Subcutaneous abdominal adipose tissue (tissue), 5 donors: Measurements from ENCODE around the gene SBK2.
"Not testable (repeated sequence)": the region's sequence is repeated elsewhere in the genome, so short reads cannot be mapped to it uniquely, and the experiment has no call there.

Experiments
- H3K27ac ChIP-seq: one replicate; pipeline ENCODE4 v1.7.0; 2013; ENCODE audit warnings: low read depth, mild to moderate bottlenecking, inconsistent platforms, low read length, moderate library complexity
- H3K27me3 ChIP-seq, 5 donors: one replicate each; pipeline ENCODE4 v1.7.0; 2013; ENCODE audit warnings: low read length in 5 of 5, inconsistent platforms in 1 of 5; ENCODE audit not compliant: control insufficient read depth in 5 of 5, insufficient read depth in 4 of 5
- H3K36me3 ChIP-seq, 5 donors: one replicate each; pipeline ENCODE4 v1.7.0; 2013; ENCODE audit warnings: low read length in 5 of 5; ENCODE audit not compliant: control insufficient read depth in 5 of 5, insufficient read depth in 5 of 5
- H3K4me1 ChIP-seq, 5 donors: one replicate each; pipeline ENCODE4 v1.7.0; 2013; ENCODE audit warnings: low read length in 5 of 5, mild to moderate bottlenecking in 3 of 5, moderate library complexity in 1 of 5; ENCODE audit not compliant: control insufficient read depth in 5 of 5, insufficient read depth in 5 of 5
- H3K4me3 ChIP-seq, 5 donors: one replicate each; pipeline ENCODE4 v1.7.0; 2013; ENCODE audit warnings: low read length in 5 of 5, low read depth in 1 of 5
- H3K9ac ChIP-seq, 5 donors: one replicate each; pipeline ENCODE4 v1.7.0; 2013; ENCODE audit warnings: low read length in 5 of 5, mild to moderate bottlenecking in 4 of 5, moderate library complexity in 3 of 5
- H3K9me3 ChIP-seq, 5 donors: one replicate each; pipeline ENCODE4 v1.7.0; 2013; ENCODE audit warnings: low read length in 5 of 5; ENCODE audit not compliant: control insufficient read depth in 5 of 5
- donor health status: healthy.
- donor health status: healthy.
- donor health status: healthy.
- donor health status: healthy.
- donor health status: healthy.

The SBK2 gene

DNA sequence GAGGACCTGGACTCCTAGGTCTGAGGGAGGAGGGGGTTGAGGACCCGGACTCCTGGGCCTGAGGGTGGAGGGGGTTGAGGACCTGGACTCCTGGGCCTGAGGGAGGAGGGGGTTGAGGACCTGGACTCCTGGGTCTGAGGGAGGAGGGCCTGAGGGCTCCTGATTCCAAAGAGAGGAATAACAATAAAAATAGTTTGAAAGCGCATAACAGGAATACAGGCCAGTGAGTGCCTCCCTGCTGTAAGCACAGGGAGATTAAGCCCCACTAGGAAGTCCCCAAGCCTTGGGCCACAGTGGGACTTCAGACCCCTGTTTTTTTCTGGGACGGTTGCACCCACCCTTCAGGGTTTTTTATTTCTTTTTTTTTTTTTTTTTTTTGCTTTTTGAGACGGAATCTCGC lies 1.2 kb upstream of the SBK2 start:
- H3K4me1 ChIP-seq = peaks cover 0 to 6% (median 0%) of the 10 kb centered on the region in 5 donors
- no peak overlapping the region for H3K4me3 ChIP-seq
- no peak overlapping the region for H3K27ac ChIP-seq
- H3K27me3 ChIP-seq = peaks cover 0 to 2% (median 0%) of the 10 kb centered on the region in 5 donors
- H3K36me3 ChIP-seq = no peaks in the 10 kb centered on the region
- H3K9me3 ChIP-seq = no peaks in the 10 kb centered on the region
- no peak overlapping the region for H3K9ac ChIP-seq

DNA sequence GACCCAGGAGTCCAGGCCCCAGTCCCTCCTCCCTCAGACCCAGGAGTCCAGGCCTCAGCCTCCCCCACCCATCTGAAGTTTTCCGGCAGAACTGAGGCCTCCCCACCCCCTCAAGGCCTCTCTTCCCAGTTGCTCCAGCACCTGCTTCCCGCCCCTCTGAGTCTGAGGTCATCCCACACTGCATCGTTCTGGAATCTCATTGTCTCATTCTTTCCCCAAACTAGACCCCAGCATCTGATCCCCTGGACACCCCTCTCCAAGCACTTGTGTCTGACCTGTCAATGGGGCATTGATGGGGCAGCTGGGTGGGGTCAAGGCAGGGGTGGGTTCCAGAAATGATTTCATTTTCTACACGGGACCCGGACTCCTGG lies 793 bp upstream of the SBK2 start:
- Histone ChIP-seq H3K9me3 (no peaks in the 10 kb centered on the region), H3K27me3 (peaks cover 0 to 2% (median 0%) of the 10 kb centered on the region in 5 donors), H3K4me3 (no peak overlapping the region), H3K27ac (no peak overlapping the region), H3K36me3 (no peaks in the 10 kb centered on the region), H3K9ac (no peak overlapping the region), H3K4me1 (peaks cover 0 to 6% (median 0%) of the 10 kb centered on the region in 5 donors)

DNA sequence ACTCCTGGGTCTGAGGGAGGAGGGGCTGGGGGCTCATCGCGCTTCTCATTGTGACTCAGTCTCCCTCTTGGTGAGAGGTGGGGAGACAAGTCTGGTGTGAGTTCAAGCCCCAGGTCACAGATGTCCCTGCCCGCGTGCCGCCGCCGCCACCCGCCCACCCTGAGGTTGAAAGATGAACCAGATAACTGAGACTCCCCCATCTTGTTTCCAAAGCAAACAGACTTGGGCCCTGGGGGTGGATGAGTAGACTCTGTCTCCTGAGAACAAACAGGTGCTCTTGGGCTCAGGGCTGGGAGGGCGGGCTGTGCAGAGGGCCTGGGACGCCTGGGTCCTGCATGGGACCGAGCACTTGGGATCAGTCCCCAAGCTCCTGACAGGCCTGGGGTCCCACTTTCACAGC lies 567 bp downstream of the SBK2 start:
- Histone ChIP-seq H3K27ac (no peak overlapping the region), H3K4me1 (peaks cover 0 to 6% (median 0%) of the 10 kb centered on the region in 5 donors), H3K4me3 (no peak overlapping the region), H3K9me3 (no peaks in the 10 kb centered on the region), H3K27me3 (peaks cover 0 to 2% (median 0%) of the 10 kb centered on the region in 5 donors), H3K36me3 (no peaks in the 10 kb centered on the region), H3K9ac (no peak overlapping the region)

DNA sequence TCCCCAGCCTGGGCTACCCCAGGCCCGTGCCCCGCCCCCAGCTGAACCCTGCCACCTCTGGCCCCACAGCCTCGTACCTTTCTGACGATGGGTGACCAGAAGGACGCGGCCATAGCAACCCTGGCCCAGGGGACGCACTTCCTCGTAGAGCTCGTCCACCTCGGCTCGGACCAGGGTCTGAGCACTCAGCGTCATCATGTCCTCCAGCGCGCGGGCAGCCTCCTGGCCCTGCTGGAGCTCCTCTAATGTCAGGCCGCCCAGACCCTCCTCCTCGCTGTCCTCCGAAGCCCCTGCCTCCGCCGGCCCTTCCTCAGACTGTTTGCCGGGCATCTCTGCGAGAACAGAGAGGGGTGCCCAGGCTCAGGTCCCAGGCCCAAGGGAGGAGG lies 975 bp downstream of the SBK2 start:
- H3K27ac ChIP-seq = no peak overlapping the region
- peaks cover 0 to 6% (median 0%) of the 10 kb centered on the region in 5 donors for H3K4me1 ChIP-seq

DNA sequence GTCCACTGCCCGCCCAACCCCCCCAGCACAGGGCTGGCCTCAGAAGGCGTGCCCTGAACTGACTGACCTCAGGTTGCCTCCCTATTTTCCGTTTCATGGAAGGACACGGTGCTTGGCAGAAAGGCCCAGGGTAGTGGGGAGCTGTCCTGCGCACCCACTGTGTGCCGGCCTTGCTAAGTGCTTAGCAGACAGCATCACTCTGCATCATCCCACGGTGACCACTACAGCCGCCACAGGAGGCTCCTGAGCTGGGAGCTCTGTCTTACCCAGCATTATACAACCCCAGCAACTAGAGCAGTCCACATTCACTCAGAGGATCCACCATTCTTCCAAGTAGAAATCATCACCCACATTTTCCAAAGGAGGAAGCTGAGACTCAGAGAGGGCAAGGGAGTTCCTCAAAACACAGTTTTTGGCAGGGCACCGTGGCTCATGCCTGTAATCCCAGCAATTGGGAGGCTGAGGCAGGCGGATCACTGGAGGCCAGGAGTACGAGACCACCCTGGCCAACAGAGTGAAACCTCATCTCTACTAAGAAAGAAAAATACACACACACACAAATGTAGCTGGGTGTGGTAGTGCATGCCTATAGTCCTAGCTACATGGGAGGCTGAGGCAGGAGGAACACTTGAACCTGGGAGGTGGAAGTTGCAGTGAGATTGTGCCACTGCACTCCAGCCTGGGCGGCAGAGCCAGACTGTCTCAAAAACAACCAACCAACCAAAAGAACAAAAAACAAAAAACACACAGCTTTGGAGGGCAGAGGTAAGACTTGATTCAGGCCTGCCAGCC lies 1.6 kb downstream of the SBK2 start:
- H3K9ac ChIP-seq = no peak overlapping the region
- H3K4me3 ChIP-seq = no peak overlapping the region
- no peaks in the 10 kb centered on the region for H3K9me3 ChIP-seq
- peaks cover 0 to 6% (median 2%) of the 10 kb centered on the region in 5 donors for H3K27me3 ChIP-seq
- no peak overlapping the region for H3K27ac ChIP-seq
- no peaks in the 10 kb centered on the region for H3K36me3 ChIP-seq
- peaks cover 0 to 6% (median 0%) of the 10 kb centered on the region in 5 donors for H3K4me1 ChIP-seq

More for the DNA sequence above, 975 bp downstream of the SBK2 start:
- Histone ChIP-seq H3K36me3 (no peaks in the 10 kb centered on the region), H3K4me3 (no peak overlapping the region), H3K27me3 (peaks cover 0 to 4% (median 2%) of the 10 kb centered on the region in 5 donors), H3K9ac (no peak overlapping the region), H3K9me3 (no peaks in the 10 kb centered on the region)

DNA sequence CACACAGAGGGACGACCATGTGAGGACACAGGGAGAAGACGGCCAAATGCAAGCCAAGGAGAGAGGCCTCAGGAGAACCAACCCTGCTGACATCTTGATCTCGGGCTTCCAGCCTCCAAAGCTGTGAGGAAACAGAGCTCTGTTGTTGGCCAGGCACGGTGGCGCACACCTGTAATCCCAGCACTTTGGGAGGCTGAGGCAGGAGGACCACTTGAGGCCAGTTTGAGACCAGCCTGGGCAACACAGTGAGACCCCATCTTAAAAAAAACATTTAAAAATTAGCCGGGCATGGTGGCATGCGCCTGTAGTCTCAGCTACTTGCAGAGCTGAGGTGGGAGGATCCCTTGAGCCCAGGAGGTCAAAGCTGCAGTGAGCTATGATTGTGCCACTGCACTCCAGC lies 2.7 kb downstream of the SBK2 start:
- H3K27ac ChIP-seq, H3K4me1 ChIP-seq, H3K27me3 ChIP-seq, H3K9ac ChIP-seq, H3K9me3 ChIP-seq, H3K4me3 ChIP-seq, H3K36me3 ChIP-seq: not testable (repeated sequence)

DNA sequence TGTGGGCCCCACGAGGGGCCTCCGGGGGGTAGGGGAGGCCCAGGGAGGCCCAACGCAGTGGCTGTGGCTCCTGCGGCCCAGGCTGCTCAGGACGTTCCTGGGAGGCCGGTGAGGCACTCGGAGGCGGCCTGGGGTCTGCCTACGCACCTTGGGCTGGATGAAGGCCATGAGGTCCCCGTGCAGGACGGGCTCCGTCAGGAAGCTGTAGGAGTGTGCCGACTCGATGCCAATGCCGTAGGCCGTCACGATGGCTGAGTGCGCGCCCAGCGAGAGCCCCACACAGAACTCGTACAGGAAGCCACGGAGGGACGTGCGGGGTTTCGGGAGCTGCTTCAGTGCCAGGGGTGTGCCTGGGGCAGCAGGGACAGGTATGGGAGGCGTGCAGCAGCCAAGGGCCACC lies 5.9 kb downstream of the SBK2 start:
- Histone ChIP-seq H3K9me3 (no peaks in the 10 kb centered on the region), H3K4me3 (no peak overlapping the region), H3K27ac (no peak overlapping the region), H3K36me3 (no peaks in the 10 kb centered on the region), H3K9ac (no peak overlapping the region), H3K27me3 (peaks cover 0 to 15% (median 7%) of the 10 kb centered on the region in 5 donors), H3K4me1 (peaks cover 3 to 16% (median 7%) of the 10 kb centered on the region in 5 donors)

DNA sequence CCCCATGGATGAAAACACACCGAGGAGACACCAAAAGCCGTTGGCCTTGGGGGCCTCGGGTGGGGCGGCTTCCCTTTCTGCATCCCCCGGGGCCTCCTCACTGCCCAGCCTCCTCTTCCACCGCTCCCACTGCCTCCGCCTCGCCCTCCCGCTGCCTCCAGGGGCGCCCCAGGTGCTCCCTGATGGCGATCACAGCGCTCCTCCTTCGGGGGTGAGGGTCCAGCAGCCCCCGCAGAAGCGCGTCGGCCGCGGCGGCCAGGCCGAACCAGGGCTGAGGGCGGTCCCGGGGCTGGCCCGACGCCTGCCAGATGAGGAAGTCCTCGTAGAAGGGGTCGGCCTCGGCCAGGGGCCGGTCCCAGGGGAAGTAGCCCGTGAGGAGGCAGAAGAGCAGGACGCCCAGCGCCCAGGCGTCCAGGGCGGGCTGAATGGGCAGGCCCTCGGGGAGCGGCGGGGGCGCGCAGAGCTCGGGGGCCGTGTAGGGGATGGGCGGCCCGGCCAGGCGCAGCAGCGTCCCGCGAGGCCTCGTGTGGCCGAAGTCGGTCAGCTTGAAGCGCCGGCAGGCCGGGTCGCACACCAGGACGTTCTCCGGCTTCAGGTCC lies 7.2 kb downstream of the SBK2 start:
- Histone ChIP-seq H3K27ac (no peak overlapping the region), H3K4me3 (no peak overlapping the region), H3K9me3 (no peaks in the 10 kb centered on the region), H3K9ac (no peak overlapping the region), H3K36me3 (no peaks in the 10 kb centered on the region), H3K27me3 (peaks cover 0 to 21% (median 9%) of the 10 kb centered on the region in 5 donors), H3K4me1 (peaks cover 3 to 15% (median 12%) of the 10 kb centered on the region in 5 donors)

DNA sequence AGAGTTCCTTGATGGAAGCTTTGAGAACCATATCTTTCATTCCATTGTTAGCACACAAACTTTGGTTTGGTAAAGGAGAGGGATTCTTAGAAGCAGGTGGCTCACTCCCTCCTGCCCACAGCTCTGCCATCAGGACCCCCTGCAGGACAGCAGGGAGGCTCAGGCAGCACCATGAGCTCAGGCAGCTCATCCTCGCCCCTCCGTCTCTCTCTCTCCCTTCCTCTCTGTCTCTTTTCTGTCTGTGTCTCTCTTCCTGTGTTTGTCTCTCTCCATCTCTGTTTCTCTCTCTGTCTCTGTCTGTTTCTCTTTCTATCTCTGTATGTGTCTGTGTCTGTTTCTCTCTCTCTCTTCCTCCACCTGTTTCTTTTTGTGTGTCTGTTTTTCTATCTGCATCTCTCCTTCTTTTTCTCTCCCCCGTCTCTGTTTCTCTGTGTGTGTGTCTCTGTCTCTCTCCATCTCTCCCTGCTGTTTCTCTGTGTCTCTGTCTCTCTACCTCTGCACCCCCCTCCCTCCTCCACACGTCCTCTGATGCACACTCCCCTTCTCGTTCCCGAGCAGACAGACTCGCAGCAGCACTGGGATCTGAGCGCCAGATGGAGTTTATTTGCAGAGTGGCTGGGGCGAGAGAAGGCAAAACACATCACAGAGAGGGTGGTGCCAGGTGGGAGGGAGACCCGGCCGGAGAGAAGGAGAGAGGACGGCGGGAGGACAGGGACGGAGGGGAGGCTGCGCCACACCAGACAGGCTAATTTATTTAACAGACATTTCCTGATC lies 8.7 kb downstream of the SBK2 start:
- Histone ChIP-seq H3K27ac (no peak overlapping the region), H3K9me3 (no peaks in the 10 kb centered on the region), H3K4me1 (peaks cover 3 to 15% (median 12%) of the 10 kb centered on the region in 5 donors), H3K9ac (no peak overlapping the region), H3K27me3 (peaks cover 0 to 21% (median 9%) of the 10 kb centered on the region in 5 donors), H3K4me3 (no peak overlapping the region), H3K36me3 (no peaks in the 10 kb centered on the region)
